UCSD-AML1 (cell line): ENCODE data around the gene OSTM1.
"Not testable (repeated sequence)": the region's sequence is repeated elsewhere in the genome, so short reads cannot be mapped to it uniquely, and the experiment has no call there.

Experiments used
- DNase-seq: peaks from one replicate; lab custom pipeline; 2025; ENCODE audit not compliant: unreplicated experiment; lab: John Stamatoyannopoulos, UW

OSTM1 gene

DNA sequence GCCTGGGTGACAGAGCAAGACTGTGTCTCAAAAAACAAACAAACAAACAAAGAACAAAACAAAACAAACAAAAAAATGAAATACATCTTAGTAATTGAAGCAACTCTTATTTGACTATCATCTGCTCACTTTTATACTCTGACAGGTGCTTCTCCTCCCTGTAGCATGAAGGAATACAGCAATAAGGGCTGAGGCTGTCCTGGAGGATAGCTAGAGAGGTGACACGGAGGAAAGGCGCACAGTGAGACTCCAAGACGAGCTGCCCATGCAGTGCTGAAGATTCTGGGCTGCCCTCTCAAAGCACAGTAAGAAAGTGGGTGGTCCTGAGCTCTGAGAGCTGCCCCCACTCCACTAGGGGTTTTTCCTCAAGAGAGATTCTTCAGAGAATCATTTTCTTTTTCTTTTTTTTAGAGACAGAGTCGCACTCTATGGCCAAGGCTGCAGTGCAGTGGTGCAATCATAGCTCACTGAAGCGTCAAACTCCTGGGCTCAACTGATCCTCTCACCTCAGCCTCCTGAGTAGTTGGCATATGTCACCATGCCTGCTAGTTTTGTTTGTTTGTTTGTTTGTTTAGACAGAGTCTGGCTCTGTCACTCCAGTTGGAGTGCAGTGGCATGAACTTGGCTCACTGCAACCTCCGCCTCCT is 50.0 kb downstream of the OSTM1 start:
- DNase-seq, result no peak

DNA sequence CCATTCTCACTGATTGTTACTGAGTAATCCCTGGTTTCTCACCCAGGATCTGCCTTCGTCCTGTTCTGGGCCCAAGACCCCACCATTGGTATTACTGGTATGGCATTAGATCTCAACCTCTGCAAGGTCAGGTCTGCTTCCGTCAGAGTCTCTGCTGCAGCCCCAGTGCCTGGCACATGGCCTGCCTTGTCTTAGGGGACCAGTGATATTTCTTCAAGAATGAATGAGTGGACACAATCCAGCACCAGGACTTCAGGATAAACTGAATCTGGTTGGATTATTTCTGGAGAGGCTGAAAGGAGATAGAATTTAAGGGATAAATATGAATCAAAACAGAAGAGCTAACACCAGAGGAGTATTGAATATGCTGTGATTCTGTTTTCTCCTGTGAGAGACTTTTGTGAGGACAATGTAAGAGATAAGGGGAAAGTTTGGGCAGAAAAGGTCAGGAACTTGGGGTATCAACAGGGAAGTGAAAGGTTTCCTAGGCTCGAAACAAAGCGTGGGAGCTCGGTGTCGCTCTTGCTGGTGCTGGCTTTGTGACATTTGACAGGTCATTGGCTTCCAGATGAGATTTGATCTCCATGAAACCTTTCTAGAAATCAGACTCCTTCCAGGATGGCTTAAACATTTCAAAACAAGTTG is 53.9 kb downstream of the OSTM1 start:
- DNase-seq, result no peak

DNA sequence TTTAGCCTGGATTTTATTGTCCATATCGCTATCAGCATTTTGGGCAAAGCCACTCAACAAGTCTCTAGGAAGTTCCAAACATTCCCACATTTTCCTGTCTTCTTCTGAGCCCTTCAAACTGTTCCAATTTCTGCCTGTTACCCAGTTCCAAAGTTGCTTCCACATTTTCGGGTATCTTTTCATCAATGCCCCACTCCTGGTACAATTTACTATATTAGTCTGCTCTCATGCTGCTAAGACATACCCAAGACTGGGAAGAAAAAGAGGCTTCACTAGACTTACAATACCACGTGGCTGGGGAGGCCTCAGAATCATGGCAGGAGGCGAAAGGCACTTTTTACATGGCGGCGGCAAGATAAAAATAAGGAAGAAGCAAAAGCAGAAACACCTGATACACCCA is 58.3 kb downstream of the OSTM1 start:
- DNase-seq, result not testable (repeated sequence)

DNA sequence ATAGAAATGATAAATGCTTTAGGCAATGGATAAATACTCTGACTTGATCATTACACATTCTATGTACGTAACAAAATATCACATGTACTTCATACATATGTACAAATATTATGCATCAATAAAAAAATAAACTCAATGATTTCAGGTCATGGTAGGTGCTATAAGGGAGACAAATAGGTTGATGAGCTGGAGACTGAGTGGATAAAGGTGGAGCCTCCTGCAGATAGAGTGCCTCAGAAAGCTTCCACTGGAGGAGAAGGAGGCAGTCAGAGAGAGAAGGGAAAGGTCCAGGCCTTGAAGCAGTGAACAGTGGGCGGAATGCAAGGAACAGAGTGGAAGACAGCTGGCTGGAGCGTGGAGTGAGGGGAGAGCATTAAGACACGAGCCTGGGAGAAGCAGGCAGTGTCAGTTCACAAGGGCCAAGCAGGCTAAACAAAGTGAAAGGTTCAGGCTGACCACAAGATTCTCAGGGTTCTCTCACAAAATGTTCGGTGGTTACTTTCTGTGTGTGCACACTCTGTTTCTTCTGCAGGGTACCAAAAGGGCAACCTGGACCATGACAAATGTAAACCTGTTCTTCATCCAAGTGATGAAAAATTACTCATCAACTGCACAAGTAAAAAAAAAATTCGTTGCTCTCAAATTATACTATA is 60.6 kb downstream of the OSTM1 start:
- no peak for DNase-seq

DNA sequence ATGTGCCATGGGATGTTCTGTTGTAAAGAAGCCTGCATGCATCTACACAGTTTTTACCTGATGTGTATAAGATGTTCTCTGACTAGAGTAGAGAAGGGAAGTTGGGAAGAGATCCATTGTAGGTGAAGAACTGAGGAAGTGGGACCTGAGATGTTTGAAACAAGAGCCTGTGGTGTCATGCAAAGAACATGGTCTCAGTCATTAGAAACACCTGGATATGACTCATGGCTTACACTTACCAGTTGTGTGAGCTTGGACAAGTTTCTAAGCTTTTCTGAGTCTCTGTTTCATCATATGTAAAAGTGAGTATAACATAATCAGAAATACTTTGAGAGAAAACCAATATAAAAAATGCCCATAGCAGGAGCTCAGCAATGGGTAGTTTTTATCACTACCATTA is 64.6 kb downstream of the OSTM1 start:
- DNase-seq, result no peak

DNA sequence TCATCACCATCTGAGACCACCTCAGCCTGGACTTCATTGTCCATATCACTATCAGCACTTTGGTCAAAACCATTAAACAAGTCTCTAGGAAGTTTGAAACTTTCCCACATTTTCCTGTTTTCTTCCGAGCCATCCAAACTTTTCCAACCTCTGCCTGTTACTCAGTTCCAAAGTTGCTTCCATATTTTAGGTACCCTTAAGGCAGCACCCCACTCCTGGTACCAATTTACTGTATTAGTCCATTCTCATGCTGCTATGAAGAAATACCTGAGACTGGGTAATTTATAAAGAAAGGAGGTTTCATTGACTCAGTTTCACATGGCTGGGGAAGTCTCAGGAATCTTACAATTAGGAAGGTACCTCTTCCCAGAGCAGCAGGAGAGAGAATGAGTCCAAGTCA is 65.3 kb downstream of the OSTM1 start:
- not testable (repeated sequence) for DNase-seq

DNA sequence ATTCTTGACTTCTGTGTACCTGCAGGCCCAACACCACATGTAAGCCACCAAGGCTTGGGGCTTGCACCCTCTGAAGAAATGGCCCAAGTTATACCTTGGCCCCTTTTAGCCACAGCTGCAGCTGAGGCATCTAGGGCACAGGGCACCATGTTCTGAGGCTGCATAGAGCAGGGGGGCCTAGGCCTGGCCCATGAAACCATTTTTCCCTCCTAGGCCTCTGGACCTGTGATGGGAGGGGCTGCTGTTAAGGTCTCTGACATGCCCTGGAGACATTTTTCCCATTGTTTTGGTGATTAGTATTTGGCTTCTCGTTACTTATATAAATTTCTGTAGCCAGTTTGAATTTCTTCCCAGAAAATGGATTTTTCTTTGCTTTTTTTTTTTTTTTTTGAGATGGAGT is 66.2 kb downstream of the OSTM1 start:
- no peak for DNase-seq

DNA sequence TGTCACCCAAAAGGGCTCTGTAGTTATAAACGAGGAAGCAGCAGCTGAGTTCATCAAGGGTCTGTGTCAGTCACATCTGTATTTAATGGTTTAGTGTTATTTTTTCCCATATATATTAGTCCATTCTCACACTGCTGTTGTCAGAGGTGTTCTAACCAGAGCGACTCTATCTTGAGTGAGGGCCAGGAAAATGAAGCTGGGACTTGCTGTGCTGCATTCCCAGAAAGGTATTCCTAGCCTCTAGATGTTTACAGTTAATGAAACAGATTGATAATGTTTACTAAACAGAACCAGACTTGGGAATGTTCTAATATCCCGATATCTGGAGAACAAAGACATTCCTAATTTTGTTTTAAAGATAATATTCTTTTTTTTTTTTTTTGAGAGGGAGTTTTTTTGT is 68.6 kb downstream of the OSTM1 start:
- DNase-seq, result no peak

DNA sequence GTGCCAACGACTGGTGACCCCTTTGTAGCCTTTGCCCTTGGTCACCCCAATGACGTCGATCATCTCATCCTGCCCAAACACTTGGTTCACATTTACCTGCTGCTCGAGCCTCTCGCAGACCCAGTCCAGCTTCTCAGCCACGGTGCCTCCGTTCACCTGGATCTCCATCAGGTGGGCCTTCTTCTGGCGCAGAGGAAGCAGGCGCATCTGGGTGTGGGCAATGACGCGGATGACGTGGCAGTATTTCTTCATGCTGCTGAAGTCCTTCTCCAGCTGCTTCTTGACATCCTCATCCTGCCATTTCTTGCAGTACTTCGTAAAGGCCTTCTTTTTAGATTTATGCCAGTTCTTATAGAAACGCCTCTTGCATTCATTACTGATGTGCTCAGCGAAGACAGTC is 69.7 kb downstream of the OSTM1 start:
- no peak for DNase-seq

DNA sequence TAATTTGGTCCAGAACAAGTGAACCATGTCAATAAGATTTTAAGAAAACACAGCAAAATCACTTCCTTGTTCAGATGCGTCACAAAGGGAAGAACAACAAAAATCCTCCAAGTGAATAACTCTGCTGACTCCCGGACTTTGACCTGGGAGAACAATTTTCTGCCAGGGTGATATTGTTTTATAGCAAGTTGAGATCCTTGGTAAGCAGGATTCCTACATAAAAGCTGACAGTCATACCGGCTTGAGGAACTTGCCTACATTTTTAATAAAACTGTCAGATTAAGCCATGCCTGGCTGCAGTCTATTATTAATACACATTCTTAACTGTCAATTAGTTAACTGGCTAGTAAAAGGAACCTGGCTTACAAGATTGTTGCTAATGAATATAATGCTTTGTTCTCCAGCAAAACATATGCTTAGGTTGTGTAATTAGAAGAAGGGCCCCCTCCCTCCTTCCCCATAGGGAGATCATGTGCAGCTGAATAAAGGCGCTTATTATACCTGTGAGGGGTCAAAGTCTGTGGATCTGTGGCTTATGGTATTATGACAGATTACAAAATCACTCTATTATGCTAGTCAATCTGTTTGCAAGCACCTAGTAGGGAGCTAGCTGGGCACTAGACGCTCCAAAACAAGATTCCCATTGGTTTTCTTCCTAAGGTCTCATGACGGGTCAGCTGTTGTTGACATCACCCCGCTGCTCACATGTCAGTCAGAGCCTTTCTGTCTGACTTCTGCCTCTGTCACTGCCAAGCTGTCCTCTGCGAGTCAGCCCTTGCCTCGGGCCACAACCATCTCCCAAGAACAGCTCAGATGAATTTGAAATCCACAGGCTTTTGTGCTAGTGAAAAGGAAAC is 71.9 kb downstream of the OSTM1 start:
- no peak for DNase-seq

DNA sequence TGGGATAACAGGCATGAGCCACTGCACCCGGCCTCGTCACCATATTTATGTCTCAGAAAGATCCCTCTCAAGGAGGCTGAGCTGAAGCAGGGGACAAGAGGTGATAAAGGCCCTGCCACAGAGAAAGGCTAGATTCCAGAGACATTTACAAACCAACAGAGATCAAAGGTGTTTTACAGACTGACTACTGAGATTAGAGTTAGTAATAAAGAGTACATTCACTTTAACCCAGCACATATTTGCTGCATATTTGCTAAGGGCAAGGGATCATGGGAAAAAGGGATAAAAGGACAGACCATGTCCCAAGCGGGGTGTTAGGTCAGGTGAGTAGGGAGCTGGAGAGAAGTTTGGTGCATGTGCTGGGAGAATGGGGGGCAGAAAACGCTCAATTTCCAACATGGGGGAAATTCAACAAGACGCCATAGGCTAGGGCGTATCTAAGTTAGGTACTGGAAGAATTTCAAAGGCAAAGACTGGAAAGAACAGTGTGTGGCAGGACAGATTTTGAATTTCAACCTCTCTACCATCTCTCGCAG is 72.8 kb downstream of the OSTM1 start:
- no peak for DNase-seq

DNA sequence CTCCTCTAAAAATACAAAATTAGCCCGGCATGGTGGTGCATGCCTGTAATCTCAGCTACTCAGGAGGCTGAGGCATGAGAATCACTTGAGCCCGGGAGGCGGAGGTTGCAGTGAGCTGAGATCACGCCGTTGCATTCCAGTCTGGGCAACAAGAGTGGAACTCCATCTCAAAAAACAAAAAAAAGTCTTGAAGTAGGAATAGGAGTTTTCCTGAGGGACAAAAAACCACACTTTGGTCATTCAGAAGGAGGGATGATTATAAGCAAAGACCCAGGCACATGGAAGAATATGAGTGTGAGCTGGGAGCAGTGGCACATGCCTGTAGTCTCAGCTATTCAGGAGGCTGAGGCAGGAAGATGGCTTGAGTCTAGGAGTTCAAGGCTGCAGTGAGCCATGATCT is 74.3 kb downstream of the OSTM1 start:
- DNase-seq, result not testable (repeated sequence)

DNA sequence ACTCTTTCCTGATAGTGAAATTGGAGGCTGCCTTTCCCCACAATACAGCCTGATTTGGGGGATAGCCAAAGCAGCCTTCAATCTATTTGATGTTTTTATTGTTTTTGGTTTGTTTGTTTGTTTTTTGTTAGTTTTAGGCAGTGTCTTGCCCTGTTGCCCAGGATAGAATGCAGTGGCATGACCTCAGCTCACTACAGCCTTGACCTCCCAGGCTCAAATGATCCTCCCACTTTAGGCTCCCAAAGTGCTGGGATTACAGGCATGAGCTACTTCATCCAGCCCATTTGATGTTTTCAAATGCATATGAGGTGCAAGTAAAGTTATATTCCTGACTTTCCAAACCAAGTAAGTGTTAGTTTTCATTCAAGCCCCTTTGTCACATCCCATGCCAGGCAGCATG is 75.2 kb downstream of the OSTM1 start:
- no peak for DNase-seq

DNA sequence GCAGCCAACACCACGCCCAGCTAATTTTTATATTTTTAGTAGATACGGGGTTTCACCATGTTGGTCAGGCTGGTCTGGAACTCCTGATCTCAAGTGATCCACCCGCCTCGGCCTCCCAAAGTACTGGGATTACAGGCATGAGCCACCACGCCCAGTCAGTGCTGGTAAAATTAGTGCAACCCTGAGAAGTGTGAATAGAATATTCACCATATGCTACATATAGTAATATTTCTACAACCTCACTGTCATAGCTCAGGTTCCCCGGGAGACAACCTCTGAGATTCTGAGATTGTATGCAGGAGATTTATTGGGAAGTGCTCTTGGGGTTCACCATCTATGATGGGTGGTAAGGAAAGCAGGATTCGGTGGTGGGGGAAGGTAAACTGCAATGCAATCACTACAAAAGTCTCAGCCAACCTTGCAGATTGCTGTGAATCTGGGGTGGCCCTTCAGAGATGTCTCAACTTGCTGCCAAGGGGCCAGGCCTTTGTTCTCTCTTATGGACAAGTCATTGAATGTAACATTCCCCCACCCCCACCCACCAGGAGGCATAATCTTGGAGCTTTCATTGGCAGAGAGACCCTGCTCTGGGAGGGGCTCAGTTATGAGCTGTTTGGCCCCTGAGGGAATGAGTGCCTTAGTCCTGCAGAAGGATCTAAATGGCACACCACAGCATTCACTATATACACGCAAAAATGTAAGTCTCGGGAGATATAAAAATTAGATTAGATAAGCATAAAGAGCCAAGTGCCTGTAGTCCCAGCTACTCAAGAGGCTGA is 82.6 kb downstream of the OSTM1 start:
- no peak for DNase-seq
